GM12878 (cell line): ENCODE measurements around the gene HDX. TPM values are rescaled to one million over a fixed set of nuclear protein-coding genes. Genes with fewer than 3 reads are reported as not detected.

Source experiments
- ATAC-seq: fragments of 200-7000 bp; cut with Tn5 transposase; 3 replicates; pipeline ENCODE4 v1.9.1; 2020; ENCODE audit warnings: mild to moderate bottlenecking, moderate library complexity
- BruUV-seq: library from RNA; stranded (reverse); fragments of 400-500 nt; replicated peaks from 2 replicates; lab custom pipeline; 2021; lab: Mats Ljungman, UMichigan
- CTCF ChIA-PET: fragments of 300-600 bp; sonication (Branson Sonifier 250); formaldehyde crosslinking; extraction: SDS; loops from one replicate; lab custom pipeline; 2021; ENCODE audit warnings: inconsistent platforms; lab: Yijun Ruan, JAX
- POLR2A ChIA-PET: fragments of 350-600 bp; formaldehyde crosslinking; extraction: SDS; loops from one replicate; lab custom pipeline; 2021; ENCODE audit warnings: inconsistent platforms; lab: Charles Lee
- RAD21 ChIA-PET: fragments of 300-600 bp; sonication (Branson Sonifier 250); formaldehyde crosslinking; loops from one replicate; lab custom pipeline; 2023; ENCODE audit warnings: antibody characterized with exemption; ENCODE audit not compliant: unreplicated experiment; lab: Charles Lee
- SMC1A ChIA-PET: fragments of 300-600 bp; sonication (Branson Sonifier 250); formaldehyde crosslinking; loops from one replicate; lab custom pipeline; 2023; ENCODE audit not compliant: unreplicated experiment, uncharacterized antibody; lab: Charles Lee
- DNase-seq: peaks from one replicate; pipeline ENCODE4 v3.0.0-alpha.2; 2011; ENCODE audit warnings: low read depth, low spot score
- FAIRE-seq: peaks from 3 replicates; lab custom pipeline; 2011; peaks lifted over from hg19 to GRCh38; lab: Jason Lieb, UNC
- H2AFZ ChIP-seq: 2 replicates; pipeline ENCODE4 v1.6.0; 2011; ENCODE audit warnings: low read depth, low read length, control low read depth; ENCODE audit not compliant: control insufficient read depth
- H3K27ac ChIP-seq: 2 replicates; pipeline ENCODE4 v1.5.1; 2011; ENCODE audit warnings: control low read depth; ENCODE audit not compliant: control insufficient read depth, insufficient read depth
- H3K27me3 ChIP-seq, 2 experiments: replicated peaks in 1 of 2; 2 replicates each; pipeline versions ENCODE4 v1.6.0 to v1.6.1; 2011; ENCODE audit warnings: low read length in 1 of 2; ENCODE audit not compliant: control insufficient read depth in 2 of 2, insufficient read depth in 2 of 2
- H3K36me3 ChIP-seq, 2 experiments: 2 replicates each; pipeline ENCODE4 v1.5.1; 2011; ENCODE audit warnings: low read length in 1 of 2; ENCODE audit not compliant: control insufficient read depth in 2 of 2, insufficient read depth in 2 of 2
- H3K4me1 ChIP-seq: 2 replicates; pipeline ENCODE4 v1.6.1; 2011; ENCODE audit warnings: mild to moderate bottlenecking, low read length, moderate library complexity, mixed read lengths; ENCODE audit not compliant: control insufficient read depth, insufficient read depth
- H3K4me2 ChIP-seq: 2 replicates; pipeline ENCODE4 v1.6.0; 2011; ENCODE audit warnings: control low read depth; ENCODE audit not compliant: control insufficient read depth, insufficient read depth
- H3K4me3 ChIP-seq: fragments of 200-600 bp; sonication (generic); 2 replicates; pipeline ENCODE4 v1.5.1; 2016
- H3K79me2 ChIP-seq: 2 replicates; pipeline ENCODE4 v1.6.0; 2011; ENCODE audit warnings: low read length; ENCODE audit not compliant: control insufficient read depth, insufficient read depth
- H3K9ac ChIP-seq: 2 replicates; pipeline ENCODE4 v1.8.0; 2011; ENCODE audit warnings: low read length, control low read depth, mixed read lengths; ENCODE audit not compliant: control insufficient read depth, insufficient read depth
- H3K9me3 ChIP-seq: replicated peaks from 3 replicates; pipeline ENCODE4 v1.5.1; 2011; ENCODE audit warnings: mild to moderate bottlenecking, low read length; ENCODE audit not compliant: control insufficient read depth, insufficient read depth
- H4K20me1 ChIP-seq: 2 replicates; pipeline ENCODE4 v1.6.0; 2011; ENCODE audit not compliant: control insufficient read depth, insufficient read depth
- IKZF1 ChIP-seq: fragments of 450-650 bp; conservative IDR thresholded peaks from 2 replicates; pipeline ENCODE4 v1.6.1; 2017; ENCODE audit warnings: antibody characterized with exemption, mild to moderate bottlenecking
- KAT2A ChIP-seq: conservative IDR thresholded peaks from 2 replicates; pipeline ENCODE4 v1.6.1; 2011; ENCODE audit warnings: low read depth, low read length; ENCODE audit not compliant: control insufficient read depth
- KDM1A ChIP-seq: fragments of 200-600 bp; sonication (generic); IDR thresholded peaks from 2 replicates; pipeline ENCODE4 v1.6.1; 2016; ENCODE audit warnings: borderline replicate concordance
- LARP7 ChIP-seq: fragments of 450-650 bp; IDR thresholded peaks from 2 replicates; pipeline ENCODE4 v1.6.1; 2017; ENCODE audit warnings: mild to moderate bottlenecking
- MYB ChIP-seq: fragments of 150-350 bp; IDR thresholded peaks from 2 replicates; pipeline ENCODE4 v1.6.1; 2014; ENCODE audit warnings: mild to moderate bottlenecking, low read depth, low read length, borderline replicate concordance
- NR2F1 ChIP-seq: fragments of 450-650 bp; conservative IDR thresholded peaks from 2 replicates; pipeline ENCODE4 v1.6.1; 2017; ENCODE audit warnings: mild to moderate bottlenecking
- PAX5 ChIP-seq: IDR thresholded peaks from 2 replicates; pipeline ENCODE4 v1.6.1; 2011; ENCODE audit warnings: low read depth, low read length, borderline replicate concordance
- PAX8 ChIP-seq: fragments of 450-650 bp; IDR thresholded peaks from 2 replicates; pipeline ENCODE4 v1.6.1; 2017; ENCODE audit warnings: mild to moderate bottlenecking, moderate library complexity
- SIN3A ChIP-seq: IDR thresholded peaks from 2 replicates; pipeline ENCODE4 v1.6.1; 2012; ENCODE audit warnings: low read depth, low read length, improper control_type of control experiment
- SPI1 ChIP-seq: IDR thresholded peaks from 2 replicates; pipeline ENCODE4 v1.6.1; 2011; ENCODE audit warnings: low read depth, mild to moderate bottlenecking, low read length, moderate library complexity, borderline replicate concordance; ENCODE audit not compliant: insufficient read depth
- ZNF274 ChIP-seq: IDR thresholded peaks from one replicate; pipeline ENCODE4 v1.8.0; 2011; ENCODE audit not compliant: insufficient read length, insufficient read depth
- WGBS: methylation state at CpG from one replicate; pipeline ENCODE4 v1.1.6; 2016; ENCODE audit warnings: low lambda C conversion rate; ENCODE audit not compliant: insufficient replicate concordance, insufficient coverage; ENCODE audit errors: missing lambda C conversion rate; 5-methylcytosine and 5-hydroxymethylcytosine counted together
- in situ Hi-C: fragments of 300-500 bp; cut with MboI; formaldehyde crosslinking; loops from 9 replicates; pipeline ENCODE4 v1.14.3; 2018; ENCODE audit warnings: mixed read lengths
- intact Hi-C: fragments of 100-400 bp; cut with micrococcal nuclease; formaldehyde crosslinking; loops from one replicate; pipeline ENCODE4 v1.14.2; 2022; ENCODE audit not compliant: unreplicated experiment
- polyA plus RNA-seq, 11 experiments: library from polyadenylated mRNA; depleted of rRNA in 4 of 11; unstranded in 6 of 11; stranded (reverse) in 5 of 11; fragments of >200 nt; fragmentation: Nextera tagmentation in 4 of 11; fragmentation: Illumina TruSeq in 1 of 11; extraction: Ambion mirVana in 4 of 11; extraction: Trizol in 1 of 11; gene quantifications; 1 replicate in 1 of 11; 2 replicates in 10 of 11; pipeline versions ENCODE4 v1.2.1 to v1.2.3, GENCODE V29; 2011 to 2016; ENCODE audit warnings: inconsistent platforms in 2 of 11, missing spikeins in 2 of 11, low read depth in 1 of 11
- total RNA-seq, 4 experiments: library from RNA; depleted of rRNA in 3 of 4; stranded (reverse); fragments of >200 nt in 3 of 4; fragmentation: Illumina TruSeq in 1 of 4; extraction: Trizol in 1 of 4; gene quantifications; 2 replicates each; pipeline versions ENCODE4 v1.2.1 to v1.2.3, GENCODE V29; 2013 to 2021
- TF ChIP-seq, protein P1 (sequence below): IDR thresholded peaks from 2 replicates; pipeline ENCODE4 v1.6.1; 2012; ENCODE audit warnings: low read depth, low read length, improper control_type of control experiment

The HDX gene
- total and polyA plus RNA-seq, 10 of the 15 experiments (the other 5 are each of a cell fraction or from before 2014, with no cell fraction given): 2.9 to 8.6 (median 6.3) TPM; not detected in 1

DNA sequence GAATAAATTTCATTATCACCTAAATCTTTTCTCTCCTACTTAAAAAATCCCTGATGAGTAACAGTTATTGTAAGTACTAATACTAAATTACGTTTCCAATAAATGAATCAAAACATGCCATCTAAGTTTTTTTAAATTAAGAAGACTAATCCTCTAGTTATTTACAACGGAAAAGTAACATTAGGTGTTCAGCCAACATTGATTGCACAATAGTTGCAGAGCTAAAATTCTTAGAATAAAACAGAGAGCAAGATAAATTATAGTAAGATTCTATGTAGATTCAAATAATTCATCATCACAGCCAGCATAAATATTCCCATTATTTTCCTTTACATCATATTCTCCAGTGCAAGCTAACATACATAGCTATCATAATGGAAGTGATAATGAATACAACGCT, 139.2 kb downstream of the HDX start:
- FAIRE-seq (no peak), DNase-seq (no peak), ATAC-seq (no peak)
- BruUV-seq: no TSS peak
- H3K27ac ChIP-seq: no peak overlapping the region
- ChIA-PET SMC1A (no interaction called here), POLR2A (no interaction called here), CTCF (no interaction called here), RAD21 (interaction anchor here (1.2 kb wide), 1 partner anchor 23 kb away, joined by 4 read pairs; no protein-coding TSS in a partner anchor)
- in situ Hi-C loops (no loop called here), intact Hi-C loops (no loop called here)
- H3K4me3 ChIP-seq: no peak overlapping the region
- no peaks in the 10 kb centered on the region for H3K27me3 ChIP-seq
- H3K36me3 ChIP-seq: no peaks in the 10 kb centered on the region
- H3K79me2 ChIP-seq: no peaks in the 10 kb centered on the region
- TF ChIP-seq LARP7 (no peak), KDM1A (no peak), PAX8 (no peak), MYB (no peak), KAT2A (no peak), ZNF274 (no peak), NR2F1 (no peak), IKZF1 (no peak), SPI1 (no peak), PAX5 (no peak), SIN3A (no peak)
- TF ChIP-seq, protein P1, sequence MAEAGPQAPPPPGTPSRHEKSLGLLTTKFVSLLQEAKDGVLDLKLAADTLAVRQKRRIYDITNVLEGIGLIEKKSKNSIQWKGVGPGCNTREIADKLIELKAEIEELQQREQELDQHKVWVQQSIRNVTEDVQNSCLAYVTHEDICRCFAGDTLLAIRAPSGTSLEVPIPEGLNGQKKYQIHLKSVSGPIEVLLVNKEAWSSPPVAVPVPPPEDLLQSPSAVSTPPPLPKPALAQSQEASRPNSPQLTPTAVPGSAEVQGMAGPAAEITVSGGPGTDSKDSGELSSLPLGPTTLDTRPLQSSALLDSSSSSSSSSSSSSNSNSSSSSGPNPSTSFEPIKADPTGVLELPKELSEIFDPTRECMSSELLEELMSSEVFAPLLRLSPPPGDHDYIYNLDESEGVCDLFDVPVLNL: no peak
- no peaks in the 10 kb centered on the region for H3K4me1 ChIP-seq
- no peaks in the 10 kb centered on the region for H4K20me1 ChIP-seq
- H3K9me3 ChIP-seq: no peaks in the 10 kb centered on the region
- H3K9ac ChIP-seq: no peak overlapping the region
- no peak overlapping the region for H3K4me2 ChIP-seq
- H2AFZ ChIP-seq: no peak overlapping the region
- 18% methylated on average over 3 of the region's 3 CpGs for WGBS
